SJSA1 (cell line): Measurements from ENCODE around the gene KANK4. TPM values are rescaled to one million over a fixed set of nuclear protein-coding genes. Genes with fewer than 3 reads are reported as not detected.
"Not testable (repeated sequence)": the region's sequence is repeated elsewhere in the genome, so short reads cannot be mapped to it uniquely, and the experiment has no call there.

Experiments
- DNase-seq, 2 experiments: peaks; one replicate each; pipeline ENCODE4 v3.0.0-alpha.2; 2015 to 2020; ENCODE audit warnings: low spot score in 2 of 2, low read depth in 1 of 2
- H3K27ac ChIP-seq: fragments of 250-450 bp; sonication (Bioruptor Pico); 2 replicates; pipeline ENCODE4 v1.5.1; 2020; ENCODE audit warnings: mild to moderate bottlenecking, moderate library complexity
- H3K27me3 ChIP-seq: fragments of 250-450 bp; sonication (Bioruptor Pico); replicated peaks from 2 replicates; pipeline ENCODE4 v1.5.1; 2020; ENCODE audit warnings: mild to moderate bottlenecking, moderate library complexity
- H3K36me3 ChIP-seq: fragments of 250-450 bp; sonication (Bioruptor Pico); 2 replicates; pipeline ENCODE4 v1.5.1; 2020; ENCODE audit warnings: mild to moderate bottlenecking
- H3K4me1 ChIP-seq: fragments of 250-450 bp; sonication (Bioruptor Pico); replicated peaks from 2 replicates; pipeline ENCODE4 v1.6.1; 2021; ENCODE audit warnings: mild to moderate bottlenecking
- H3K4me3 ChIP-seq: fragments of 250-450 bp; sonication (Bioruptor Pico); 2 replicates; pipeline ENCODE4 v1.5.1; 2020; ENCODE audit warnings: mild to moderate bottlenecking
- H3K9me3 ChIP-seq: fragments of 250-450 bp; sonication (Bioruptor Pico); replicated peaks from 2 replicates; pipeline ENCODE4 v1.5.1; 2020; ENCODE audit warnings: mild to moderate bottlenecking
- total RNA-seq: library from RNA; depleted of rRNA; stranded (reverse); fragments of >200 nt; shearing (Covaris generic); gene quantifications from 2 replicates; pipeline ENCODE4 v1.2.3, GENCODE V29; 2014

Gene KANK4
- total RNA-seq, 1 experiment from 2014 or later = not detected

- no peaks in the 10 kb centered on the region for H3K4me1 ChIP-seq
- no peak overlapping the region for H3K27ac ChIP-seq
- no peak for DNase-seq
- no peaks in the 10 kb centered on the region for H3K9me3 ChIP-seq
- no peaks in the 10 kb centered on the region for H3K36me3 ChIP-seq
- no peaks in the 10 kb centered on the region for H3K27me3 ChIP-seq
- no peak overlapping the region for H3K4me3 ChIP-seq
Observed at GRCh38 chr1:62224182-62224581, 95.1 kb downstream of the KANK4 start.

GRCh38 chr1:62222321-62222720, 96.9 kb downstream of the KANK4 start:
- Histone ChIP-seq H3K9me3 (no peaks in the 10 kb centered on the region), H3K27me3 (no peaks in the 10 kb centered on the region), H3K36me3 (no peaks in the 10 kb centered on the region), H3K4me1 (no peaks in the 10 kb centered on the region), H3K27ac (no peak overlapping the region), H3K4me3 (no peak overlapping the region)
- no peak for DNase-seq

- Histone ChIP-seq H3K27me3 (no peaks in the 10 kb centered on the region), H3K4me3 (no peak overlapping the region), H3K9me3 (no peaks in the 10 kb centered on the region), H3K36me3 (no peaks in the 10 kb centered on the region), H3K4me1 (no peaks in the 10 kb centered on the region), H3K27ac (no peak overlapping the region)
- no peak for DNase-seq
Observed at GRCh38 chr1:62221171-62221570, 98.1 kb downstream of the KANK4 start.

DNA sequence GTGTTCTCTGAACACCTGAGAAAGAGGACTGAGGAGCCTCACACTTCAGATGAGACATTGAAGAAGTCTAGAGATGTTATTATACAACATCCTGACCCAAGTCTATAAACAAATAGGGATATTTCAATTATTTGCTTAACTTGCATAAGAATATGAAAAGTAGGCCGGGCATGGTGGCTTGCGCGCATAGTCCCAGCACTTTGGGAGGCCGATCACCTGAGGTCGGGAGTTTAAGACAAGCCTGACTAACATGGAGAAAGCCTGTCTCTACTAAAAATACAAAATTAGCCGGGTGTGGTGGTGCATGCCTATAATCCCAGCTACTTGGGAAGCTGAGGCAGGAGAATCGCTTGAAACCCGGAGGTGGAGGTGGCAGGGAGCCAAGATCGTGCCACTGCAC, 98.8 kb downstream of the KANK4 start:
- H3K4me3 ChIP-seq, H3K4me1 ChIP-seq, H3K27me3 ChIP-seq, H3K27ac ChIP-seq, H3K36me3 ChIP-seq, DNase-seq, H3K9me3 ChIP-seq: not testable (repeated sequence)

DNA sequence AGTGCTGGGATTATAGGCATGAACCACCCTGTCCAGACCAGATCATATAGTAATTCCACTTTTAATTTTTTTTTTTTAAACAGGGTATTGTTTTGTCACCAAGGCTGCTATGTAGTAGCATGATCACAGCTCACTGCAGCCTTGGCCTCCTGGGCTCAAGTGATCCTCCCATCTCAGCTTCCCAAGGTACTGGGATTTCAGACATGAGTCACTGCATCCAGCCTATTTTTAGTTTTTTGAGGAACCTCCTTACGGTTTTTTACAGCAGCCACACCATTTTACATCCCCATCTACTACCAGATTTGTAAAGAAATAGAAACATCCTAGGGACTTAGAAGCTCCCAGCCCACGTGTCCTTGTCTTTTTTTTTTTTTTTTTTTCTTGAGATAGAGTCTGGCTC, 100.6 kb downstream of the KANK4 start:
- Histone ChIP-seq H3K36me3 (no peaks in the 10 kb centered on the region), H3K27me3 (no peaks in the 10 kb centered on the region), H3K9me3 (no peaks in the 10 kb centered on the region), H3K4me1 (no peaks in the 10 kb centered on the region), H3K4me3 (no peak overlapping the region), H3K27ac (no peak overlapping the region)
- DNase-seq = no peak

- H3K27ac ChIP-seq = no peak overlapping the region
- H3K27me3 ChIP-seq = no peaks in the 10 kb centered on the region
- no peaks in the 10 kb centered on the region for H3K36me3 ChIP-seq
- no peaks in the 10 kb centered on the region; the same call in 1 of the 2 replicates for H3K9me3 ChIP-seq
- H3K4me1 ChIP-seq = no peaks in the 10 kb centered on the region
- no peak overlapping the region for H3K4me3 ChIP-seq
- no peak for DNase-seq
Observed at GRCh38 chr1:62213075-62213914, 105.9 kb downstream of the KANK4 start.

DNA sequence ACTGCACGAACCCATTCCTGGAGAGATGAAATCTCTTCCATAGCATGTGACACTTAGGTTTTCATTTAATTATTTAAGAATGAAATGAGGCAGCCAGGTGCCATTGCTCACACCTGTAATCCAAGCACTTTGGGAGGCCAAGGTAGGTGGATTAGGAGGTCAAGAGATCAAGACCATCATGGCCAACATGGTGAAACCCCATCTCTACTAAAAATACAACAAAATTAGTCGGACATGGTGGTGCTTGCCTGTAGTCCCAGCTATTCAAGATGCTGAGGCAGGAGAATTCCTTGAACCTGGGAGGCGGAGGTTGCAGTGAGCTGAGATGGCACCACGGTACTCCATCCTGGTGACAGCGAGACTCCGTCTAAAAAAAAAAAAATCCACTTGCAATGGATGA, 106.8 kb downstream of the KANK4 start:
- H3K36me3 ChIP-seq = no peaks in the 10 kb centered on the region
- DNase-seq = no peak
- no peak overlapping the region for H3K4me3 ChIP-seq
- no peaks in the 10 kb centered on the region for H3K27me3 ChIP-seq
- no peaks in the 10 kb centered on the region; the same call in 1 of the 2 replicates for H3K9me3 ChIP-seq
- H3K4me1 ChIP-seq = no peaks in the 10 kb centered on the region
- H3K27ac ChIP-seq = no peak overlapping the region

DNA sequence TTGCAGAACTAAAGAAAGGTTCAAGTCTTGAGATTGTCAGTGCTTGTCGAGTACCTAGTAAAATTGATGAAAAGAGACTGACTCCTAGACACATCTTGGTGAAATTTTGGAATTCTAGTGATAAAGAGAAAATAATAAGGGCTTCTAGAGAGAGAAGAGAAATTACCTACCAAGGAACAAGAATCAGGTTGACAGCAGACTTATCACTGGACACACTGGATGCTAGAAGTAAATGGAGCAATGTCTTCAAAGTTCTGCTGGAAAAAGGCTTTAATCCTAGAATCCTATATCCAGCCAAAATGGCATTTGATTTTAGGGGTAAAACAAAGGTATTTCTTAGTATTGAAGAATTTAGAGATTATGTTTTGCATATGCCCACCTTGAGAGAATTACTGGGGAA, 108.3 kb downstream of the KANK4 start:
- Histone ChIP-seq H3K36me3 (no peaks in the 10 kb centered on the region), H3K4me3 (no peak overlapping the region), H3K27ac (no peak overlapping the region), H3K4me1 (no peaks in the 10 kb centered on the region), H3K27me3 (no peaks in the 10 kb centered on the region), H3K9me3 (no peaks in the 10 kb centered on the region; the same call in 1 of the 2 replicates)
- no peak for DNase-seq

GRCh38 chr1:62209931-62210595, 109.2 kb downstream of the KANK4 start:
- Histone ChIP-seq H3K9me3 (no peaks in the 10 kb centered on the region; the same call in 1 of the 2 replicates), H3K27me3 (no peaks in the 10 kb centered on the region), H3K27ac (no peak overlapping the region), H3K36me3 (no peaks in the 10 kb centered on the region), H3K4me3 (no peak overlapping the region), H3K4me1 (no peaks in the 10 kb centered on the region)
- no peak for DNase-seq

DNA sequence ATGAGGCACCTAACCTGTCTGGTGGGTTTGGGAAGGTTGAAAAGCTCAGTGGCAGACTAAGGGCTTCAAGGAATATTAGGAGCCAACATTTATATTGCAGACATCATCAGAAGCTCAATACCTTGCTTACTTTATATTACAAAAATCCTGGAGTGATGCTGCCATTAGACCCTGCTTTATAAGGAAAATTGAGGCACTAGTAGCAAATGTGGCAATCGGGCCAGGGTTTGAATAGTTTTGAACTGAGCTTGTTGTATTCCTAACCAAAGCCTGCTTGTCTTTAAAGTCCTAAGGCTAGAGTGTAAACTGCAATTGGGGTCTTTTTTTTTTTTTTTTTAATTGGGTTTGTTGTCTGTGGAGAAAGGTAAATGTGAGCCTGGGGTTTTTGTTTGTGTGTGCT, 110.3 kb downstream of the KANK4 start:
- no peaks in the 10 kb centered on the region for H3K27me3 ChIP-seq
- no peak overlapping the region for H3K27ac ChIP-seq
- H3K9me3 ChIP-seq = no peaks in the 10 kb centered on the region; the same call in 1 of the 2 replicates

DNA sequence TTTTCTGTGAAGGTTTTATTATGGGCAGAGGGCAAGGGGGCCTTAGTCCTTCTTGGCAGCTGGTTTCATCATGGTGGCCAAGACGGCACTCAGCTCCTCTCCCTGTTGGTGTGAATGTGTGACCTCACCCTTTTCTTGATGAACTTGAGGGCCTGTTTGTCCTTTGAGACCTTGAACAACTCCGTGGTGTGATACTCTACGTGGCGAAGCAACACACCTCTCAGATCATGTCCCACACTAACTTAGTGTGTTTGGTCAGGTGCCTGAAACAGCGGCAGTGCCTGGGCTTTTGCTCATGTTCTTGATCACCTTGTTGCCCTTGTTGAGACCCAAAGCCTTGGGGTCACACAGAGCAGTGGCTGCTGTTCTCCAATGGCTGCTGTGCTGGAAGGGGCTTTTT, 111.1 kb downstream of the KANK4 start:
- H3K27me3 ChIP-seq = no peaks in the 10 kb centered on the region
- no peaks in the 10 kb centered on the region for H3K36me3 ChIP-seq
- no peaks in the 10 kb centered on the region for H3K4me1 ChIP-seq
- H3K4me3 ChIP-seq = no peak overlapping the region
- no peak overlapping the region for H3K27ac ChIP-seq
- no peak for DNase-seq
- no peaks in the 10 kb centered on the region; the same call in 1 of the 2 replicates for H3K9me3 ChIP-seq

More for the DNA sequence above, 110.3 kb downstream of the KANK4 start:
- DNase-seq = no peak
- Histone ChIP-seq H3K4me3 (no peak overlapping the region), H3K36me3 (no peaks in the 10 kb centered on the region), H3K4me1 (no peaks in the 10 kb centered on the region)

DNA sequence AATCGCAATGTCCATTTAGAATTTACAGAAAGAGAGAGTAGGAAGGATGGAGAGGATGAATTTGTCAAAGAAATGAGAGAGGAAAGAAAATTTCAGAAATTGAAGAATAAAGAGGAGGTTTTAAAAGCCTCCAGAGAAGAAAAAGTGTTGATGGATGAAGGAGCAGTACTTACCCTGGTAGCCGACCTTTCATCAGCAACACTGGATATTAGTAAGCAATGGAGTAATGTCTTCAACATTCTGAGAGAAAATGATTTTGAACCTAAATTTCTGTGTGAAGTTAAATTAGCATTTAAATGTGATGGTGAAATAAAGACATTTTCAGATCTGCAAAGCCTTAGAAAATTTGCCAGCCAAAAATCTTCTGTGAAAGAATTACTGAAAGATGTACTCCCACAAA, 112.0 kb downstream of the KANK4 start:
- Histone ChIP-seq H3K36me3 (no peaks in the 10 kb centered on the region), H3K27ac (no peak overlapping the region), H3K4me3 (no peak overlapping the region), H3K27me3 (no peaks in the 10 kb centered on the region), H3K9me3 (no peaks in the 10 kb centered on the region; the same call in 1 of the 2 replicates), H3K4me1 (no peaks in the 10 kb centered on the region)
- no peak for DNase-seq

DNA sequence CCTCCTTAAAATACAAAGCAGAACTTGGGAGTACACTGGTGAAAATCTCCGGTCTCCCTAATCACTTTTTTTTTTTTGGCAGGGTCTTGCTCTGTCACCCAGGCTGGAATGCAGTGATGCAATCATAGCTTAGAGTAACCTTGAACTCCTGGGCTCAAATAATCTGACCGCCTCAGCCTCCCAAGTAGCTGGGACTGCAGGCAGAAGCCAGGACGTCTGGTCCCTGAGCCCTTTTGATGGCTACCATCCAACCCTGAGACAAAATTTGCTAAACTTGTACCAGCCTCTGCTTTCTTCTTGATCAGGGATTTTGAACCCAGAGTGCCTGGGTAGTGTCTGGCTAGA, 120.5 kb downstream of the KANK4 start:
- no peak overlapping the region for H3K27ac ChIP-seq
- H3K4me1 ChIP-seq = no peaks in the 10 kb centered on the region
- no peaks in the 10 kb centered on the region for H3K27me3 ChIP-seq
- no peaks in the 10 kb centered on the region for H3K9me3 ChIP-seq
- no peak for DNase-seq
- no peak overlapping the region for H3K4me3 ChIP-seq
- H3K36me3 ChIP-seq = no peaks in the 10 kb centered on the region

GRCh38 chr1:62198069-62198780, 121.0 kb downstream of the KANK4 start:
- no peaks in the 10 kb centered on the region for H3K9me3 ChIP-seq
- no peak for DNase-seq
- no peak overlapping the region for H3K4me3 ChIP-seq
- H3K4me1 ChIP-seq = no peaks in the 10 kb centered on the region
- H3K27ac ChIP-seq = no peak overlapping the region
- H3K36me3 ChIP-seq = no peaks in the 10 kb centered on the region
- H3K27me3 ChIP-seq = no peaks in the 10 kb centered on the region
